HepG2 (cell line): ENCODE measurements around the gene KCNC2.

Source experiments
- ARHGAP35 ChIP-seq: sonication (generic); formaldehyde crosslinking; IDR thresholded peaks from 2 replicates; pipeline ENCODE4 v1.9.0; 2022; ENCODE audit warnings: mild to moderate bottlenecking, inconsistent platforms, moderate library complexity, missing genetic modification reagents, borderline replicate concordance
- CTCF ChIP-seq: sonication (generic); formaldehyde crosslinking; IDR thresholded peaks from 2 replicates; pipeline ENCODE4 v1.5.0; 2020; ENCODE audit warnings: mild to moderate bottlenecking, missing genetic modification reagents, moderate library complexity
- FOXM1 ChIP-seq: sonication (generic); formaldehyde crosslinking; IDR thresholded peaks from 2 replicates; pipeline ENCODE4 v1.5.0; 2020; ENCODE audit warnings: missing genetic modification reagents
- HNRNPL ChIP-seq: fragments of 200-400 bp; formaldehyde crosslinking; IDR thresholded peaks from 2 replicates; pipeline ENCODE4 v1.6.1; 2017; ENCODE audit warnings: mild to moderate bottlenecking, low read depth, low read length
- ZNF354B ChIP-seq: sonication (generic); formaldehyde crosslinking; IDR thresholded peaks from 2 replicates; pipeline ENCODE4 v1.8.0; 2022; ENCODE audit warnings: mild to moderate bottlenecking, missing genetic modification reagents

GRCh38 chr12:75116646-75117198 lies 92.9 kb downstream of the KCNC2 start:
- no peak for TF ChIP-seq CTCF (CRISPR knock-in tag)
- TF ChIP-seq ARHGAP35, result no peak
- no peak for TF ChIP-seq ZNF354B (CRISPR knock-in tag)
- no peak for TF ChIP-seq FOXM1 (CRISPR knock-in tag)
- TF ChIP-seq HNRNPL, result no peak
